K562 treated with DMSO at 1 percent for 24 hours (cell line): Measurements from ENCODE around the gene NR4A1. TPM values are rescaled to one million over a fixed set of nuclear protein-coding genes. Genes with fewer than 3 reads are reported as not detected.

ENCODE experiments used
- total RNA-seq: library from RNA; unstranded; fragments of 300-600 nt; gene quantifications from 2 replicates; pipeline ENCODE4 v1.2.3, GENCODE V29; 2022; ENCODE audit warnings: low read depth; ENCODE audit not compliant: insufficient read depth

The NR4A1 gene
- total RNA-seq = 3.6 and 3.8 TPM in 2 replicates

GRCh38 chr12:52050758-52051541, at the start of gene NR4A1:
TSS of gene NR4A1 (plus strand) at chr12:52051442. CDS start at chr12:52054329, 2,887 bp downstream.

GRCh38 chr12:52006726-52007157, 44.5 kb upstream of the NR4A1 start, which contains the start of gene TAMALIN:
TSS of gene TAMALIN (plus strand) at chr12:52006946. CDS start at chr12:52007020, 74 bp downstream.

GRCh38 chr12:52069327-52070184, 18.3 kb downstream of the NR4A1 start, which contains the start of gene ATG101:
TSS of gene ATG101 (plus strand) at chr12:52069978. CDS start at chr12:52073651, 3,673 bp downstream.

GRCh38 chr12:52079576-52080402, 28.5 kb downstream of the NR4A1 start, which contains the start of gene SMIM41:
TSS of gene SMIM41 (plus strand) at chr12:52079704. CDS start at chr12:52079780, 76 bp downstream.

Other genes starting within 250 kb of the NR4A1 start
- gene FIGNL2, start 202.7 kb upstream of the NR4A1 start, total RNA-seq = 0.06 TPM in 1 of 2 replicates, not detected in the other
- gene ANKRD33, start 163.3 kb upstream of the NR4A1 start, total RNA-seq = 2.6 and 4.2 TPM in 2 replicates
- gene ACVRL1, start 143.9 kb upstream of the NR4A1 start, total RNA-seq = 13.1 and 14.7 TPM in 2 replicates
- 11.8 and 14.4 TPM in 2 replicates for gene ACVR1B, start 99.7 kb upstream of the NR4A1 start, total RNA-seq
- 12.3 and 13.6 TPM in 2 replicates for gene TAMALIN, start 44.5 kb upstream of the NR4A1 start, total RNA-seq
- 65.8 and 66.0 TPM in 2 replicates for gene ATG101, start 18.5 kb downstream of the NR4A1 start, total RNA-seq
- not detected in 2 replicates for gene SMIM41, start 28.3 kb downstream of the NR4A1 start, total RNA-seq
- not detected in 2 replicates for gene KRT80, start 140.6 kb downstream of the NR4A1 start, total RNA-seq
- gene KRT7, start 181.8 kb downstream of the NR4A1 start, total RNA-seq = not detected in 2 replicates
- 0.45 TPM in 1 of 2 replicates, not detected in the other for gene KRT86, start 223.2 kb downstream of the NR4A1 start, total RNA-seq
- 0.19 and 0.34 TPM in 2 replicates for gene KRT81, start 240.1 kb downstream of the NR4A1 start, total RNA-seq